ENCODE data around the gene KTN1.

The KTN1 gene

DNA sequence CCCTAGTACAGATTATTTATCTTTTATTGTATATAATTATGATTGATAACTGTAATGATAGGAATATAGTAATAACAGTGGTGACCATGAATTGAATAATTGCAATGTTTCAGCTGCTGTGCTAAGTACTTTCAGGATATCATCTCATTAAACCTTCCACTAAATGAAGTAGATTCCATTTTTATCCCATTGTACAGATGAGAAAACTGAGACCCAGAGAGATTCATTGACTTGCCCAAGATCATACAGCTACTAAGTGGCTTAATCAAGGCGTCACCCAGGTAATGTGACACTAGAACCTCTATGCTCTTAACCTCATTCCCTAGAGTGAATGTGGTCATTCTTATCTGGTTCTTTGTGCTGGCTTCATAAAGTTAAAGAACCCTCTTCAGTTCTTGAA is 124.6 kb downstream of the KTN1 start:
- TF ChIP-seq, protein P1, sequence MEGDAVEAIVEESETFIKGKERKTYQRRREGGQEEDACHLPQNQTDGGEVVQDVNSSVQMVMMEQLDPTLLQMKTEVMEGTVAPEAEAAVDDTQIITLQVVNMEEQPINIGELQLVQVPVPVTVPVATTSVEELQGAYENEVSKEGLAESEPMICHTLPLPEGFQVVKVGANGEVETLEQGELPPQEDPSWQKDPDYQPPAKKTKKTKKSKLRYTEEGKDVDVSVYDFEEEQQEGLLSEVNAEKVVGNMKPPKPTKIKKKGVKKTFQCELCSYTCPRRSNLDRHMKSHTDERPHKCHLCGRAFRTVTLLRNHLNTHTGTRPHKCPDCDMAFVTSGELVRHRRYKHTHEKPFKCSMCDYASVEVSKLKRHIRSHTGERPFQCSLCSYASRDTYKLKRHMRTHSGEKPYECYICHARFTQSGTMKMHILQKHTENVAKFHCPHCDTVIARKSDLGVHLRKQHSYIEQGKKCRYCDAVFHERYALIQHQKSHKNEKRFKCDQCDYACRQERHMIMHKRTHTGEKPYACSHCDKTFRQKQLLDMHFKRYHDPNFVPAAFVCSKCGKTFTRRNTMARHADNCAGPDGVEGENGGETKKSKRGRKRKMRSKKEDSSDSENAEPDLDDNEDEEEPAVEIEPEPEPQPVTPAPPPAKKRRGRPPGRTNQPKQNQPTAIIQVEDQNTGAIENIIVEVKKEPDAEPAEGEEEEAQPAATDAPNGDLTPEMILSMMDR (IDR thresholded peaks at IDR 0.05; ENCODE audit: insufficient read depth, low read depth, low read length, missing control alignments), result no peak
- H3K4me3 ChIP-seq (ENCODE audit: low read depth, low read length), result no peak overlapping the region
- DNase-seq (ENCODE audit: low read depth), result no peak

- TF ChIP-seq, protein P1 (IDR thresholded peaks at IDR 0.05; ENCODE audit: insufficient read depth, low read depth, low read length, missing control alignments), result no peak
- DNase-seq (ENCODE audit: low read depth), result no peak
- H3K4me3 ChIP-seq (ENCODE audit: low read depth, low read length), result no peak overlapping the region
These were observed 125.8 kb downstream of the KTN1 start for GRCh38 chr14:55705651-55706364.

GRCh38 chr14:55706365-55706684 is 126.3 kb downstream of the KTN1 start:
- TF ChIP-seq, protein P1 (IDR thresholded peaks at IDR 0.05; ENCODE audit: insufficient read depth, low read depth, low read length, missing control alignments), result no peak
- no peak overlapping the region for H3K4me3 ChIP-seq (ENCODE audit: low read depth, low read length)
- DNase-seq (ENCODE audit: low read depth), result no peak

DNA sequence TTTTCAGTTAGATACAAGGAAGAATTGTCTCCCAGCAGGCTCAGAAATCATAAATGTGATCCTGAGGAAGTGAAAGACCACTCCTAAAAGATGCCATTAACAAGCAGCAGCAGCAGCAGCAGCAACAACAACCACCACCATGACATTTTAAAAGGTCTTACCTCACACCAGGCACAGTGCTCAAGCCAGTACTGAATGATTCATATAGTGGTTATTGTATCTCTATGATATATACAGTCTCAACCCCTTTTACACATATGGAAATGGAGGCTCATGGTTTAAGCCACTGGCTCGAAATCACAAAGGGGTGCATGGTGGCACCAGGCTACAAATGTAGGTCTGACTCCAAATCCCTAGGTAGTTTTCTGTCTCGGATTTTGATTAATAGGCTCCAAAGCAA is 126.9 kb downstream of the KTN1 start:
- no peak overlapping the region for H3K4me3 ChIP-seq (ENCODE audit: low read depth, low read length)
- TF ChIP-seq, protein P1 (IDR thresholded peaks at IDR 0.05; ENCODE audit: insufficient read depth, low read depth, low read length, missing control alignments), result no peak
- no peak for DNase-seq (ENCODE audit: low read depth)

- no peak overlapping the region for H3K4me3 ChIP-seq (ENCODE audit: low read depth, low read length)
- DNase-seq (ENCODE audit: low read depth), result peak; percentile 17
- TF ChIP-seq, protein P1 (IDR thresholded peaks at IDR 0.05; ENCODE audit: insufficient read depth, low read depth, low read length, missing control alignments), result peak; percentile 24
These were observed 127.4 kb downstream of the KTN1 start for GRCh38 chr14:55707365-55707804.

DNA sequence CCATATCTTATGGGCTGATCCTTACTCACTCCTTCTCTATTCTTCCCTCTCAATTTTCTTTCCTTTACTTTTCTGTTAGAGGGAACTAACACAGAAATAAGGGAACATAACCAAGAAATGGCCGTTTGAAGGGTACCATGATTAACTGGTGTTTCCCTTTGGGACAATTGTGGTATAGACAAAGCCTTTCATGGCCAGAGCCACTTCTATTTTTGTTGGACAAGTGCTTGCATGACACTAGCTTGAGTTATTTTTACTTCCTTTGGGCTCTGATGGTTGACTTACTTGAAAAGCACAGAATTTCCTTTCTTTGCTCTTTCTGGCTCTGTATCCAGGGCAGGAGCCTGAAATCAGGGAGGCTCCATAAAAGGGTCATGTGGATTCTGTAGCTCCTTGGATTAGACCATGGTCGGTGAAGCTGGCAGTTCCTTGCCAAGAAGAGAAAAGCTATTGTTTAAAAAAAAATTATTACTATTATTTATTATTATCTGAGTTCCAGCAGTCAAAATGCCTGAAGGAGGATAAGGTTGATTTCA is 130.6 kb downstream of the KTN1 start:
- no peak overlapping the region for H3K4me3 ChIP-seq (ENCODE audit: low read depth, low read length)
- TF ChIP-seq, protein P1 (IDR thresholded peaks at IDR 0.05; ENCODE audit: insufficient read depth, low read depth, low read length, missing control alignments), result no peak
- no peak for DNase-seq (ENCODE audit: low read depth)

Measured in GM12865 (cell line).